NT2/D1 (cell line): Measurements from ENCODE around the gene ALDH7A1.

Experiments
- DNase-seq: peaks from one replicate; pipeline ENCODE4 v3.0.0-alpha.2; 2011; ENCODE audit warnings: low read depth, low spot score
- H3K27me3 ChIP-seq: 2 replicates; pipeline ENCODE4 v1.6.0; 2011; ENCODE audit warnings: mild to moderate bottlenecking; ENCODE audit not compliant: insufficient read length, insufficient read depth
- H3K36me3 ChIP-seq: 2 replicates; pipeline ENCODE4 v1.6.1; 2011; ENCODE audit warnings: mild to moderate bottlenecking, low read length, mixed read lengths; ENCODE audit not compliant: insufficient read depth, insufficient read length
- H3K4me1 ChIP-seq: 2 replicates; pipeline ENCODE4 v1.5.1; 2011; ENCODE audit not compliant: insufficient read depth, insufficient read length
- H3K4me3 ChIP-seq: 2 replicates; pipeline ENCODE4 v1.5.1; 2011; ENCODE audit warnings: low read depth; ENCODE audit not compliant: insufficient read length
- H3K9ac ChIP-seq: 2 replicates; pipeline ENCODE4 v1.6.0; 2011; ENCODE audit warnings: low read depth; ENCODE audit not compliant: insufficient read length
- H3K9me3 ChIP-seq: 2 replicates; pipeline ENCODE4 v1.5.1; 2011; ENCODE audit warnings: mild to moderate bottlenecking, low read length; ENCODE audit not compliant: insufficient read depth
- SUZ12 ChIP-seq: IDR thresholded peaks from 2 replicates; pipeline ENCODE4 v1.6.1; 2011; ENCODE audit not compliant: insufficient read length, insufficient read depth; ENCODE audit errors: extremely low read depth
- YY1 ChIP-seq: IDR thresholded peaks from 2 replicates; pipeline ENCODE4 v1.6.1; 2011; ENCODE audit not compliant: insufficient read length, insufficient read depth
- ZNF274 ChIP-seq: IDR thresholded peaks from 2 replicates; pipeline ENCODE4 v1.6.1; 2011; ENCODE audit warnings: mild to moderate bottlenecking, low read depth, low read length

ALDH7A1 gene

DNA sequence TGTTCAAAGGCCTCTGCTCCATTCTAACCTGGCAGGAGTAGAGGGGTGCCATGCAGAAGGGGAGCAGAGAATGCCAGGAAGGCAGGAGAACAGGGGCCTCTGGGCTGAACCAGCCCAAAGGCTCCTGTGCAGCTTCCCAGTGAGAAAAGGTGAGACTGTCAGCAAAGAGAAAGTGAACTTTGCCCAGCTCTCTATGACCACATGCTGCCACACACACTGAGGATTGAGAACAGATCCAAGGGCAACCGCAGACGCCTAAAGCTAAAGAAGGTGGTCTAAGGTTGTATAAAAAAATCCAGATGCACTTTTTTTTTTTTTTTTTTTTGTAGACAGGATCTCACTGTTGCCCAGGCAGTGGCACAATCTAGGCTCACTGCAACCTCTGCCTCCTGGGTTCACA lies 51.4 kb downstream of the ALDH7A1 start:
- Histone ChIP-seq H3K36me3 (peaks cover 31% of the 10 kb centered on the region), H3K27me3 (no peaks in the 10 kb centered on the region), H3K9me3 (no peaks in the 10 kb centered on the region), H3K4me3 (no peak overlapping the region), H3K9ac (no peak overlapping the region), H3K4me1 (no peaks in the 10 kb centered on the region)
- DNase-seq: no peak
- TF ChIP-seq ZNF274 (no peak), YY1 (no peak), SUZ12 (no peak)

GRCh38 chr5:126543009-126543408 lies 52.0 kb downstream of the ALDH7A1 start:
- DNase-seq: no peak
- Histone ChIP-seq H3K27me3 (no peaks in the 10 kb centered on the region), H3K9ac (no peak overlapping the region)

GRCh38 chr5:126542441-126542840 lies 52.6 kb downstream of the ALDH7A1 start:
- Histone ChIP-seq H3K36me3 (peaks cover 24% of the 10 kb centered on the region), H3K27me3 (no peaks in the 10 kb centered on the region), H3K4me3 (no peak overlapping the region), H3K4me1 (no peaks in the 10 kb centered on the region), H3K9me3 (no peaks in the 10 kb centered on the region), H3K9ac (no peak overlapping the region)
- no peak for DNase-seq
- TF ChIP-seq YY1 (no peak), ZNF274 (no peak), SUZ12 (no peak)

More at GRCh38 chr5:126543009-126543408, 52.0 kb downstream of the ALDH7A1 start:
- Histone ChIP-seq H3K36me3 (peaks cover 25% of the 10 kb centered on the region), H3K9me3 (no peaks in the 10 kb centered on the region), H3K4me1 (no peaks in the 10 kb centered on the region), H3K4me3 (no peak overlapping the region)
- TF ChIP-seq YY1: no peak
- TF ChIP-seq SUZ12: no peak
- TF ChIP-seq ZNF274: no peak

DNA sequence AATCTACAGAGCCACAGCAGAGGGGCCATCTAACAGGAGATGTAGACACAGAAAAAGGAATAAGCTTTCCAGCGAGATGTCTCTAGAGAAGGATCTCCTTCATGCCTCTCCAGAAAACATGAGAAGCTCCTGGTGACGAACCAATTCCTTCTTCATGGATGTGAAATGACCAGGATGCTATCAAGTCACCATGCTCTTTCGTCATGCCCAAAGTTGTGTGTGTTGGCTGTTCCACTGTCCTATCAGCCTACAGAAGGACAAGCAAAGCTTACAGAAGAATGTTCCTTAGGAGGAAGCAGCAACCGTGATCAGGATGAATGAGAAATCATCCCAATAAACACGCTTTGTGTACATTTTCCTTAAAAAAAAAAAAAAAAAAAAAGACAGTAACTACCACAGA lies 54.4 kb downstream of the ALDH7A1 start:
- Histone ChIP-seq H3K9ac (no peak overlapping the region), H3K4me3 (no peak overlapping the region), H3K9me3 (no peaks in the 10 kb centered on the region), H3K4me1 (no peaks in the 10 kb centered on the region), H3K36me3 (peaks cover 9% of the 10 kb centered on the region), H3K27me3 (no peaks in the 10 kb centered on the region)
- TF ChIP-seq YY1 (no peak), SUZ12 (no peak), ZNF274 (no peak)
- DNase-seq: no peak

GRCh38 chr5:126538579-126538978 lies 56.4 kb downstream of the ALDH7A1 start:
- H3K9me3 ChIP-seq: no peaks in the 10 kb centered on the region
- TF ChIP-seq ZNF274 (no peak), YY1 (no peak)
- no peak overlapping the region for H3K9ac ChIP-seq
- H3K4me3 ChIP-seq: no peak overlapping the region
- H3K27me3 ChIP-seq: no peaks in the 10 kb centered on the region
- H3K36me3 ChIP-seq: peaks cover 8% of the 10 kb centered on the region
- H3K4me1 ChIP-seq: no peaks in the 10 kb centered on the region
- DNase-seq: no peak

DNA sequence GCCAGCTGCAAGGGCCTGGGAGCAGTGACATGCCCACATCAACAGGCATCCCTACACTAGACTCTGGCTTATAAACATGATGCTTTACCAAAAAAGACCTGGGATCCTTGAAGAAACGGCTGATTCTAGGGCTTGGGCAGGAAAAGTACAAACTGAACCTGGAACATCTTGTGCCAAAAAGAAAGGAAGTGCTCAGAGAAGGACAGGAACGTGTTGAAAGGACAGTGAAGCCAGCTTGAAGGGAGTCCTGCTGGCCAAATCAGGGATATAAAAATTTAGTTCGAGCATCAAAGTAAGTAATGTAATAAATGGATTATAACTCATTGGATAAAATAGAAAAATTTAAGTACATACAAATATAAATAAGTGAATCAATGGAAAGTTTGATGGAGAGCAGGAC lies 58.1 kb downstream of the ALDH7A1 start:
- no peak overlapping the region for H3K9ac ChIP-seq
- TF ChIP-seq YY1 (no peak), SUZ12 (no peak), ZNF274 (no peak)
- H3K4me1 ChIP-seq: no peaks in the 10 kb centered on the region
- no peak overlapping the region for H3K4me3 ChIP-seq
- H3K9me3 ChIP-seq: no peaks in the 10 kb centered on the region
- no peak for DNase-seq
- H3K27me3 ChIP-seq: no peaks in the 10 kb centered on the region
- no peaks in the 10 kb centered on the region for H3K36me3 ChIP-seq

- TF ChIP-seq ZNF274 (no peak), SUZ12 (no peak), YY1 (no peak)
- no peak for DNase-seq
Observed at GRCh38 chr5:126535856-126536545, 59.0 kb downstream of the ALDH7A1 start.

More at GRCh38 chr5:126535856-126536545, 59.0 kb downstream of the ALDH7A1 start:
- no peak overlapping the region for H3K4me3 ChIP-seq
- H3K9ac ChIP-seq: no peak overlapping the region
- H3K4me1 ChIP-seq: no peaks in the 10 kb centered on the region
- no peaks in the 10 kb centered on the region for H3K27me3 ChIP-seq
- H3K36me3 ChIP-seq: no peaks in the 10 kb centered on the region
- no peaks in the 10 kb centered on the region for H3K9me3 ChIP-seq
